Left ventricle myocardium inferior (tissue), 1 donor: Measurements from ENCODE around the gene AP3B2. TPM values are rescaled to one million over a fixed set of nuclear protein-coding genes. Genes with fewer than 3 reads are reported as not detected.

ENCODE experiments used
- DNase-seq: peaks from one replicate; pipeline ENCODE4 v3.0.0-alpha.2; 2020
- H3K27ac ChIP-seq: fragments of 200-600 bp; replicated peaks from 2 replicates; pipeline ENCODE4 v1.8.0; 2021
- H3K27me3 ChIP-seq: fragments of 200-600 bp; 2 replicates; pipeline ENCODE4 v1.8.0; 2021; ENCODE audit warnings: low read depth
- H3K36me3 ChIP-seq: fragments of 200-600 bp; 2 replicates; pipeline ENCODE4 v1.8.0; 2021
- H3K4me1 ChIP-seq: fragments of 200-600 bp; 2 replicates; pipeline ENCODE4 v1.8.0; 2021
- H3K4me3 ChIP-seq: fragments of 200-600 bp; 2 replicates; pipeline ENCODE4 v1.8.0; 2021; ENCODE audit warnings: mild to moderate bottlenecking, moderate library complexity
- H3K9me3 ChIP-seq: fragments of 200-600 bp; replicated peaks from 2 replicates; pipeline ENCODE4 v1.8.0; 2021
- intact Hi-C: fragments of 100-400 bp; cut with micrococcal nuclease; formaldehyde crosslinking; loops from one replicate; pipeline ENCODE4 v1.11.0; 2022
- total RNA-seq: library from RNA; stranded (reverse); fragmentation: NEBNext Ultra II Directional; extraction: Animal tissue kit (Norgen Biotek cat#: 25700); gene quantifications from one replicate; pipeline ENCODE4 v1.2.1, GENCODE V29; 2021
- TF ChIP-seq, protein P1 (sequence below): fragments of 200-600 bp; IDR thresholded peaks from 2 replicates; pipeline ENCODE4 v1.8.0; 2021; ENCODE audit warnings: antibody characterized with exemption, mild to moderate bottlenecking, borderline replicate concordance
- donor health status: DM: no; HTN: yes; CAD: no; lungs with severe emphysema.

AP3B2 gene
- total RNA-seq, 1 donor from 2014 or later, result 0.80 TPM

DNA sequence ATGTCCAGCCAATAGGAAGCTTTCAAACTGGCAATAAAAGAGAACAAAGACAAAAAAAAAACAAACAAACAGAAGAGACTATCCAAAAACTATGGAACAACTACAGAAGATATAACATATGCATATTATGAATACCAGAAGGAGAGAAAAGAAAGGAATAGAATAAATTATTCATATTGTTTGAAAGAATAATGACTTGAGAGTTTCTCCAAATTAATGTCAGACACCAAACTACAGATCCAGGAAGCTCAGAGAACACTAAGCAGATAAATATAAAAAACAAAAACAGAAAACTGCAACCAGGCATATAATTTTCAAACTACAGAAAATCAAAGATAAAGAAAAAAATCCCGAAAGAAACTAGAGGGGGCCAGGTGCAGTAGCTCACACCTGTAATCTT, 34.1 kb upstream of the AP3B2 start:
- Histone ChIP-seq H3K4me1 (no peaks in the 10 kb centered on the region), H3K27me3 (no peaks in the 10 kb centered on the region), H3K4me3 (no peak overlapping the region), H3K36me3 (no peaks in the 10 kb centered on the region), H3K9me3 (no peaks in the 10 kb centered on the region), H3K27ac (no peak overlapping the region)
- TF ChIP-seq, protein P1, sequence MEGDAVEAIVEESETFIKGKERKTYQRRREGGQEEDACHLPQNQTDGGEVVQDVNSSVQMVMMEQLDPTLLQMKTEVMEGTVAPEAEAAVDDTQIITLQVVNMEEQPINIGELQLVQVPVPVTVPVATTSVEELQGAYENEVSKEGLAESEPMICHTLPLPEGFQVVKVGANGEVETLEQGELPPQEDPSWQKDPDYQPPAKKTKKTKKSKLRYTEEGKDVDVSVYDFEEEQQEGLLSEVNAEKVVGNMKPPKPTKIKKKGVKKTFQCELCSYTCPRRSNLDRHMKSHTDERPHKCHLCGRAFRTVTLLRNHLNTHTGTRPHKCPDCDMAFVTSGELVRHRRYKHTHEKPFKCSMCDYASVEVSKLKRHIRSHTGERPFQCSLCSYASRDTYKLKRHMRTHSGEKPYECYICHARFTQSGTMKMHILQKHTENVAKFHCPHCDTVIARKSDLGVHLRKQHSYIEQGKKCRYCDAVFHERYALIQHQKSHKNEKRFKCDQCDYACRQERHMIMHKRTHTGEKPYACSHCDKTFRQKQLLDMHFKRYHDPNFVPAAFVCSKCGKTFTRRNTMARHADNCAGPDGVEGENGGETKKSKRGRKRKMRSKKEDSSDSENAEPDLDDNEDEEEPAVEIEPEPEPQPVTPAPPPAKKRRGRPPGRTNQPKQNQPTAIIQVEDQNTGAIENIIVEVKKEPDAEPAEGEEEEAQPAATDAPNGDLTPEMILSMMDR, result no peak
- intact Hi-C loops, result no loop called here
- DNase-seq, result no peak

DNA sequence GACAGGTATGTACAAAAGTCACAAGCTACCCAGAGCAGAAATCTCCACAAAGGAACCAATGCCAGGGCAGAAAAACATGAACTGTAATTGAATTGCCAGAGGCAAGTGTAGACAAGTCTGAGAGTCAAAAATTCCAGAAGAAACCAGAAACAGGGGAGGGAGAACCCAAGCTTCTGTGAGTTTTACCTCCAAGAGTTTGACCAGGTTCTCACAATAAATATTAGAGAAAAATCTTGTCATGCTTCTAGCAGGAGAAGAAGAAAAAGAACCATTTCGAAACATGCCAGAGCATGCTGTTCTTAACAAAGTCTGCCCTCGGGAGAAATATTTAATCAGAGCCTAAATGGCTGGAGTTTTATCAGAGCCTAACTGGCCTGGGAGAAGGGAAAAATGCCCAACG, 32.5 kb upstream of the AP3B2 start:
- H3K27ac ChIP-seq, result no peak overlapping the region
- DNase-seq, result no peak
- H3K4me3 ChIP-seq, result no peak overlapping the region
- no peaks in the 10 kb centered on the region for H3K27me3 ChIP-seq
- no peaks in the 10 kb centered on the region for H3K9me3 ChIP-seq
- intact Hi-C loops, result no loop called here
- H3K36me3 ChIP-seq, result no peaks in the 10 kb centered on the region
- no peaks in the 10 kb centered on the region for H3K4me1 ChIP-seq
- TF ChIP-seq, protein P1, result no peak

DNA sequence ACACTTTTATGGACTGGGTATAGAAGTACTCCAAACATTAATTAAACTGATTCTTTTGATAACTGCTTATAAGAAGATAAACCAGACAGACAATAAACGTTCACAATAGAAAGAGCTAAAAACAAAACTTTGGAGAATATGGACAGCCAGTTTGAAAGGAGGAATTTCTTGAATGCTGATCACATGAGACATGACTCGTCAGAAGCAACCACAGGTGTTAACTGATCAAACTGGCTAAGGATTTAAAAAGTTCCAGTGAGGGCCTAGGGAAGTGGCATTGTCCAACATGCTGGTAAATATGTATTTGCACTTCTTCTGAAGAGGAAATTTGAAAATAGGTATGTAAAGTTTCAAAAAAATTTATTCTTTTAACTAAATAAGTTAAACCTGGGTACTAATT, 29.4 kb upstream of the AP3B2 start:
- no peaks in the 10 kb centered on the region for H3K27me3 ChIP-seq
- TF ChIP-seq, protein P1, result no peak
- H3K36me3 ChIP-seq, result peaks cover 14% of the 10 kb centered on the region
- no peaks in the 10 kb centered on the region for H3K9me3 ChIP-seq
- no peak overlapping the region for H3K4me3 ChIP-seq
- H3K27ac ChIP-seq, result no peak overlapping the region
- H3K4me1 ChIP-seq, result no peaks in the 10 kb centered on the region
- intact Hi-C loops, result no loop called here
- DNase-seq, result no peak

DNA sequence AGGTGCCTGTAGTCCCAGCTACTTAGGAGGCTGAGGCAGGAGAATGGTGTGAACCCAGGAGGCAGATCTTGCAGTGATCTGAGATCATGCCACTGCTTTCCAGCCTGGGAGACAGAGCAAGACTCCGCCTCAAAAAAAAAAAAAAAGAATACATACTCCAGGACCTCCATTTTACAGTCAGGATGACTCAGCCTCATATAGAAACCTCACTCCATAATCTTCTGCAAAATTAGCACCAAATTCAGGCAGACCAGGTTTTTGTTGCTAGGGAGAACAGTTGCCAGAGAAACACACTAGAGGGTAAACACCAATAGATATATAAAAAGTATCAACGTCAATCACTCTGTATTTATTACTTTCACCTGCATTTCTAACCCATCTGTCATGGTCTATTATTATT, 28.3 kb upstream of the AP3B2 start:
- H3K36me3 ChIP-seq, result peaks cover 14% of the 10 kb centered on the region
- H3K9me3 ChIP-seq, result no peaks in the 10 kb centered on the region
- H3K27ac ChIP-seq, result no peak overlapping the region
- intact Hi-C loops, result no loop called here
- H3K4me3 ChIP-seq, result no peak overlapping the region
- no peaks in the 10 kb centered on the region for H3K4me1 ChIP-seq
- no peak for DNase-seq
- H3K27me3 ChIP-seq, result no peaks in the 10 kb centered on the region
- TF ChIP-seq, protein P1, result no peak

DNA sequence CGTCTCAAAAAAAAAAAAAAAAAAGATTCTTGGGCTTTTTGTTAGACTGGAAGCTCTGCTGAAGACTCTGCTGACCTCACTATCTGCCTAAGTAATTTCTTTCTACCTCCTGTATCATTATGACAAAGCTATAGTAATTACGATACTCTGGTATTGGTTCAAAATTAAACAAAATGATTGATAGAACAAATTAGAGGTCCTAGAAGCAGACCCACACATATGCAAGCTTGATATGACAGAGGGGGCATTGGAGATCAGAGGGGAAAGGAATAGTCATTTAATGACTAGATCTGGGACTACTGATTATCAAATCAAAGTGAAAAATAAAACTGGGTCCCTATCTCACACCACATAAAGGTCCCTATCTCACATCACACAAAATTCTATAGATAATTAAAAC, 21.9 kb upstream of the AP3B2 start:
- H3K27me3 ChIP-seq, result no peaks in the 10 kb centered on the region
- DNase-seq, result no peak
- TF ChIP-seq, protein P1, result no peak
- no peak overlapping the region for H3K27ac ChIP-seq
- no peaks in the 10 kb centered on the region for H3K9me3 ChIP-seq
- H3K36me3 ChIP-seq, result peaks cover 10% of the 10 kb centered on the region
- intact Hi-C loops, result no loop called here
- no peaks in the 10 kb centered on the region for H3K4me1 ChIP-seq
- H3K4me3 ChIP-seq, result no peak overlapping the region
